HG02938 (cell line): ENCODE measurements around the gene STK32C.
"Not testable (repeated sequence)": the region's sequence is repeated elsewhere in the genome, so short reads cannot be mapped to it uniquely, and the experiment has no call there.

Source experiments
- ATAC-seq: cut with Tn5 transposase; IDR thresholded peaks from one replicate; pipeline ENCODE4 v1.9.1; 2021; ENCODE audit warnings: mild to moderate bottlenecking, moderate library complexity; ENCODE audit not compliant: unreplicated experiment

STK32C gene

GRCh38 chr10:132220996-132221395 is 86.8 kb downstream of the STK32C start:
- ATAC-seq, result not testable (repeated sequence)

GRCh38 chr10:132220061-132220460 is 87.7 kb downstream of the STK32C start:
- ATAC-seq, result no peak

GRCh38 chr10:132219486-132219885 is 88.3 kb downstream of the STK32C start:
- ATAC-seq, result no peak

GRCh38 chr10:132216441-132216840 is 91.3 kb downstream of the STK32C start:
- ATAC-seq, result not testable (repeated sequence)

GRCh38 chr10:132213917-132214316 is 93.8 kb downstream of the STK32C start:
- ATAC-seq, result no peak

GRCh38 chr10:132212816-132213215 is 94.9 kb downstream of the STK32C start:
- ATAC-seq, result no peak

- no peak for ATAC-seq
These were observed 96.5 kb downstream of the STK32C start for GRCh38 chr10:132211246-132211645.

- no peak for ATAC-seq
These were observed 97.0 kb downstream of the STK32C start for GRCh38 chr10:132210766-132211165.

- ATAC-seq, result no peak
These were observed 97.7 kb downstream of the STK32C start for GRCh38 chr10:132209978-132210530.

GRCh38 chr10:132209130-132209529 is 98.6 kb downstream of the STK32C start:
- no peak for ATAC-seq

GRCh38 chr10:132208462-132209050 is 99.2 kb downstream of the STK32C start:
- no peak for ATAC-seq

GRCh38 chr10:132207536-132208461 is 100.0 kb downstream of the STK32C start:
- ATAC-seq, result no peak

GRCh38 chr10:132206806-132207535 is 100.8 kb downstream of the STK32C start:
- ATAC-seq, result no peak

GRCh38 chr10:132206377-132206745 is 101.4 kb downstream of the STK32C start:
- no peak for ATAC-seq

GRCh38 chr10:132205650-132206376 is 101.9 kb downstream of the STK32C start:
- ATAC-seq, result no peak

- ATAC-seq, result no peak
These were observed 102.8 kb downstream of the STK32C start for GRCh38 chr10:132204781-132205473.

GRCh38 chr10:132204078-132204780 is 103.5 kb downstream of the STK32C start:
- ATAC-seq, result no peak

GRCh38 chr10:132203256-132204077 is 104.3 kb downstream of the STK32C start:
- ATAC-seq, result no peak
